B cell (primary cell): Measurements from ENCODE around the gene BABAM2. TPM values are rescaled to one million over a fixed set of nuclear protein-coding genes. Genes with fewer than 3 reads are reported as not detected.

ENCODE experiments used
- ATAC-seq: fragments of 200-7000 bp; cut with Tn5 transposase; one replicate; pipeline ENCODE4 v1.10.0; 2021; ENCODE audit warnings: low read depth, mild to moderate bottlenecking, moderate number of reproducible peaks, moderate library complexity
- CTCF ChIA-PET: fragments of 350-600 bp; sonication (Branson Sonifier 250); formaldehyde crosslinking; loops from one replicate; lab custom pipeline; 2021; ENCODE audit warnings: antibody characterized with exemption, inconsistent platforms; lab: Charles Lee
- POLR2A ChIA-PET: fragments of 350-600 bp; sonication (Branson Sonifier 250); formaldehyde crosslinking; loops from one replicate; lab custom pipeline; 2021; ENCODE audit warnings: antibody characterized with exemption; lab: Charles Lee
- DNase-seq: peaks from one replicate; pipeline ENCODE4 v3.0.0; 2013
- H2AFZ ChIP-seq: 2 replicates; pipeline ENCODE4 v1.6.1; 2012; ENCODE audit warnings: mild to moderate bottlenecking, low read depth, low read length; ENCODE audit not compliant: insufficient read depth, poor library complexity, severe bottlenecking
- H3K27ac ChIP-seq, 2 donors: 1 replicate in 1 of 2; 2 replicates in 1 of 2; pipeline ENCODE4 v1.5.1; 2012 to 2013; ENCODE audit warnings: low read length in 2 of 2, mild to moderate bottlenecking in 2 of 2, moderate library complexity in 1 of 2
- H3K27me3 ChIP-seq, 4 experiments: fragments of 200-600 bp in 1 of 4; sonication (generic) in 1 of 4; replicated peaks in 1 of 4; 1 replicate in 2 of 4; 2 replicates in 2 of 4; pipeline versions ENCODE4 v1.6.1 to v1.7.0; 2013 to 2016; ENCODE audit warnings: low read length in 3 of 4, mild to moderate bottlenecking in 2 of 4, mixed read lengths in 1 of 4, moderate library complexity in 1 of 4; ENCODE audit not compliant: insufficient read depth in 4 of 4, control insufficient read depth in 3 of 4; ENCODE audit errors: control extremely low read depth in 1 of 4
- H3K36me3 ChIP-seq, 2 experiments: replicated peaks in 1 of 2; 1 replicate in 1 of 2; 2 replicates in 1 of 2; pipeline versions ENCODE4 v1.6.1 to v1.7.1; 2013; ENCODE audit warnings: low read length in 1 of 2; ENCODE audit not compliant: insufficient read depth in 2 of 2, control insufficient read depth in 1 of 2; ENCODE audit errors: control extremely low read depth in 1 of 2, extremely low read depth in 1 of 2
- H3K4me1 ChIP-seq, 2 donors: fragments of 200-600 bp in 1 of 2; sonication (generic) in 1 of 2; 1 replicate in 1 of 2; 2 replicates in 1 of 2; pipeline versions ENCODE4 v1.5.1 to v1.6.1; 2013 to 2017; ENCODE audit warnings: low read length in 2 of 2; ENCODE audit not compliant: control insufficient read depth in 2 of 2, insufficient read depth in 2 of 2
- H3K4me2 ChIP-seq: replicated peaks from 2 replicates; pipeline ENCODE3; 2012; ENCODE audit warnings: mild to moderate bottlenecking, low read depth, low read length; ENCODE audit not compliant: poor library complexity, severe bottlenecking
- H3K4me3 ChIP-seq, 5 experiments: fragments of 200-600 bp in 1 of 5; sonication (generic) in 1 of 5; 1 replicate in 3 of 5; 2 replicates in 2 of 5; pipeline versions ENCODE4 v1.5.1 to v1.7.0; 2011 to 2016; ENCODE audit warnings: low read length in 4 of 5, mild to moderate bottlenecking in 4 of 5, low read depth in 2 of 5, control low read depth in 1 of 5, moderate library complexity in 1 of 5; ENCODE audit not compliant: insufficient read depth in 1 of 5; ENCODE audit errors: control extremely low read depth in 1 of 5, extremely low read depth in 1 of 5
- H3K79me2 ChIP-seq: fragments of 200-600 bp; sonication (generic); one replicate; pipeline ENCODE4 v1.6.0; 2016; ENCODE audit warnings: low read length; ENCODE audit not compliant: control insufficient read depth, insufficient read depth
- H3K9ac ChIP-seq: fragments of 200-600 bp; sonication (generic); 2 replicates; pipeline ENCODE4 v1.6.1; 2017; ENCODE audit warnings: mild to moderate bottlenecking, low read length, moderate library complexity
- H3K9me3 ChIP-seq, 3 donors: one replicate each; pipeline versions ENCODE4 v1.6.1 to v1.7.1; 2013; ENCODE audit warnings: low read length in 2 of 3; ENCODE audit not compliant: control insufficient read depth in 2 of 3, insufficient read depth in 1 of 3; ENCODE audit errors: control extremely low read depth in 1 of 3
- H4K20me1 ChIP-seq: 2 replicates; pipeline ENCODE4 v1.6.0; 2012; ENCODE audit warnings: mild to moderate bottlenecking, low read length; ENCODE audit not compliant: insufficient read depth, control insufficient read depth, poor library complexity, severe bottlenecking
- H3K27ac Mint-ChIP-seq: one replicate; pipeline ENCODE4 v1.8.0; 2021; ENCODE audit warnings: mixed read lengths
- H3K27me3 Mint-ChIP-seq: one replicate; pipeline ENCODE4 v1.8.0; 2021; ENCODE audit warnings: mixed read lengths
- H3K4me1 Mint-ChIP-seq: one replicate; pipeline ENCODE4 v1.8.0; 2021; ENCODE audit warnings: mixed read lengths
- H3K4me3 Mint-ChIP-seq: one replicate; pipeline ENCODE4 v1.8.0; 2021; ENCODE audit warnings: mixed read lengths
- H3K9me3 Mint-ChIP-seq: one replicate; pipeline ENCODE4 v1.8.0; 2022; ENCODE audit warnings: mixed read lengths; ENCODE audit not compliant: insufficient read depth
- CTCF ChIP-seq: fragments of 200-600 bp; IDR thresholded peaks from one replicate; pipeline ENCODE4 v1.8.0; 2022; ENCODE audit warnings: antibody characterized with exemption, mild to moderate bottlenecking
- EZH2 ChIP-seq: IDR thresholded peaks from 2 replicates; pipeline ENCODE4 v1.6.1; 2012; ENCODE audit warnings: borderline replicate concordance, low read depth, mild to moderate bottlenecking, moderate library complexity, low read length; ENCODE audit not compliant: insufficient read depth, poor library complexity, severe bottlenecking
- WGBS: methylation state at CpG from one replicate; pipeline ENCODE4 v1.1.5; 2013; ENCODE audit warnings: missing lambda C conversion rate; ENCODE audit not compliant: insufficient coverage; 5-methylcytosine and 5-hydroxymethylcytosine counted together
- intact Hi-C: fragments of 100-400 bp; cut with micrococcal nuclease; formaldehyde crosslinking; loops from one replicate; pipeline ENCODE4 v1.10.0; 2022
- polyA plus RNA-seq: library from polyadenylated mRNA; depleted of rRNA; stranded (reverse); fragments of >200 nt; gene quantifications from 2 replicates; pipeline ENCODE4 v1.2.3, GENCODE V29; 2012
- total RNA-seq, 2 donors: library from RNA; stranded (reverse); fragments of 120-200 nt in 1 of 2; gene quantifications; 1 replicate in 1 of 2; 2 replicates in 1 of 2; pipeline versions ENCODE4 v1.2.3 to v1.2.4, GENCODE V29; 2013 to 2022

BABAM2 gene
- total and polyA plus RNA-seq, 2 donors (not counting 1 experiment from before 2014, with no cell fraction given): 22.3 to 69.6 TPM

- ChIA-PET POLR2A (no interaction called here), CTCF (no interaction called here)
- TF ChIP-seq EZH2: no peak
- no peak for TF ChIP-seq CTCF
- H3K4me3 Mint-ChIP-seq: no peak overlapping the region
- intact Hi-C loops: loop anchor here (2.0 kb wide), 1 partner anchor 24 kb away; the partner anchor contains the start of genes BABAM2 and RBKS
- H3K4me1 ChIP-seq: peaks cover 7 to 11% of the 10 kb centered on the region in 2 donors
- no CpG with 5 or more reads among the region's 5 CpGs for WGBS
- H3K27ac Mint-ChIP-seq: no peak overlapping the region
- no peaks in the 10 kb centered on the region for H3K27me3 ChIP-seq
- H3K4me2 ChIP-seq: no peak overlapping the region
- peaks cover 25% of the 10 kb centered on the region for H3K4me1 Mint-ChIP-seq
- H3K36me3 ChIP-seq: peaks cover 0 to 3% of the 10 kb centered on the region in 2 experiments
- no peak for ATAC-seq
- no peak overlapping the region for H3K27ac ChIP-seq
- DNase-seq: no peak
- H4K20me1 ChIP-seq: no peaks in the 10 kb centered on the region
- H3K79me2 ChIP-seq: peaks cover 6% of the 10 kb centered on the region
- H3K9me3 ChIP-seq: no peaks in the 10 kb centered on the region
- H3K9ac ChIP-seq: no peak overlapping the region
- H3K4me3 ChIP-seq: no peak overlapping the region
- H2AFZ ChIP-seq: no peak overlapping the region
- no peaks in the 10 kb centered on the region for H3K27me3 Mint-ChIP-seq
- H3K9me3 Mint-ChIP-seq: no peaks in the 10 kb centered on the region
Observed at GRCh38 chr2:27915191-27915590, 24.7 kb downstream of the BABAM2 start.

- H3K79me2 ChIP-seq: peaks cover 7% of the 10 kb centered on the region
- TF ChIP-seq CTCF: no peak
- no peak for TF ChIP-seq EZH2
- H3K4me2 ChIP-seq: no peak overlapping the region
- no peak overlapping the region for H3K27ac Mint-ChIP-seq
- H3K4me3 Mint-ChIP-seq: no peak overlapping the region
- no peaks in the 10 kb centered on the region for H3K9me3 Mint-ChIP-seq
- no peaks in the 10 kb centered on the region for H3K27me3 ChIP-seq
- H3K4me1 ChIP-seq: peaks cover 8 to 13% of the 10 kb centered on the region in 2 donors
- ChIA-PET CTCF (no interaction called here), POLR2A (no interaction called here)
- no peak overlapping the region for H3K9ac ChIP-seq
- H3K27me3 Mint-ChIP-seq: no peaks in the 10 kb centered on the region
- peaks cover 25% of the 10 kb centered on the region for H3K4me1 Mint-ChIP-seq
- H3K4me3 ChIP-seq: no peak overlapping the region
- intact Hi-C loops: loop anchor here (2.0 kb wide), 1 partner anchor 25 kb away; the partner anchor contains the start of genes BABAM2 and RBKS
- DNase-seq (no peak), ATAC-seq (no peak)
- H3K36me3 ChIP-seq: peaks cover 0 to 3% of the 10 kb centered on the region in 2 experiments
- H4K20me1 ChIP-seq: no peaks in the 10 kb centered on the region
- H3K9me3 ChIP-seq: no peaks in the 10 kb centered on the region
- H2AFZ ChIP-seq: no peak overlapping the region
- no peak overlapping the region for H3K27ac ChIP-seq
Observed at GRCh38 chr2:27915874-27916273, 25.3 kb downstream of the BABAM2 start.
